Parathyroid adenoma (tissue), 2 donors: ENCODE results near the gene CORO7.

Source experiments
- H2AFZ ChIP-seq: fragments of 300-600 bp; sonication (generic); one replicate; pipeline ENCODE4 v1.7.0; 2017; ENCODE audit warnings: antibody characterized with exemption, mild to moderate bottlenecking
- H3K27ac ChIP-seq: fragments of 300-600 bp; sonication (generic); one replicate; pipeline ENCODE4 v1.7.0; 2017
- H3K27me3 ChIP-seq: fragments of 300-600 bp; sonication (generic); one replicate; pipeline ENCODE4 v1.7.0; 2017; ENCODE audit warnings: low read length; ENCODE audit not compliant: control insufficient read depth, insufficient read depth
- H3K36me3 ChIP-seq: fragments of 300-600 bp; sonication (generic); one replicate; pipeline ENCODE4 v1.7.0; 2017; ENCODE audit warnings: low read length; ENCODE audit not compliant: control insufficient read depth, insufficient read depth
- H3K4me1 ChIP-seq: fragments of 300-600 bp; sonication (generic); one replicate; pipeline ENCODE4 v1.7.0; 2017; ENCODE audit warnings: control low read depth
- H3K4me2 ChIP-seq: fragments of 300-600 bp; sonication (generic); one replicate; pipeline ENCODE4 v1.7.0; 2017; ENCODE audit warnings: low read length
- H3K4me3 ChIP-seq: fragments of 300-600 bp; sonication (generic); one replicate; pipeline ENCODE4 v1.7.0; 2017; ENCODE audit warnings: low read depth, low read length
- H3K79me2 ChIP-seq: fragments of 300-600 bp; sonication (generic); one replicate; pipeline ENCODE4 v1.7.0; 2017; ENCODE audit warnings: control low read depth
- H3K9ac ChIP-seq: fragments of 300-600 bp; sonication (generic); one replicate; pipeline ENCODE4 v1.7.0; 2017; ENCODE audit warnings: mild to moderate bottlenecking
- H3K9me3 ChIP-seq: fragments of 300-600 bp; sonication (generic); one replicate; pipeline ENCODE4 v1.7.0; 2017; ENCODE audit warnings: low read length; ENCODE audit not compliant: control insufficient read depth
- TF ChIP-seq, protein P1 (sequence below): fragments of 300-600 bp; sonication (generic); IDR thresholded peaks from one replicate; pipeline ENCODE4 v1.7.0; 2017; ENCODE audit warnings: antibody characterized with exemption, mild to moderate bottlenecking
- donor health status: primary hyperparathyroidism.

CORO7 gene

GRCh38 chr16:4325253-4325758 is 91.1 kb downstream of the CORO7 start:
- H3K9ac ChIP-seq, result no peak overlapping the region
- no peak overlapping the region for H3K4me2 ChIP-seq
- H3K27ac ChIP-seq, result peak overlapping the region; percentile 29
- H2AFZ ChIP-seq, result no peak overlapping the region
- no peak overlapping the region for H3K4me3 ChIP-seq
- no peaks in the 10 kb centered on the region for H3K9me3 ChIP-seq
- H3K4me1 ChIP-seq, result peaks cover 48% of the 10 kb centered on the region
- TF ChIP-seq, protein P1, sequence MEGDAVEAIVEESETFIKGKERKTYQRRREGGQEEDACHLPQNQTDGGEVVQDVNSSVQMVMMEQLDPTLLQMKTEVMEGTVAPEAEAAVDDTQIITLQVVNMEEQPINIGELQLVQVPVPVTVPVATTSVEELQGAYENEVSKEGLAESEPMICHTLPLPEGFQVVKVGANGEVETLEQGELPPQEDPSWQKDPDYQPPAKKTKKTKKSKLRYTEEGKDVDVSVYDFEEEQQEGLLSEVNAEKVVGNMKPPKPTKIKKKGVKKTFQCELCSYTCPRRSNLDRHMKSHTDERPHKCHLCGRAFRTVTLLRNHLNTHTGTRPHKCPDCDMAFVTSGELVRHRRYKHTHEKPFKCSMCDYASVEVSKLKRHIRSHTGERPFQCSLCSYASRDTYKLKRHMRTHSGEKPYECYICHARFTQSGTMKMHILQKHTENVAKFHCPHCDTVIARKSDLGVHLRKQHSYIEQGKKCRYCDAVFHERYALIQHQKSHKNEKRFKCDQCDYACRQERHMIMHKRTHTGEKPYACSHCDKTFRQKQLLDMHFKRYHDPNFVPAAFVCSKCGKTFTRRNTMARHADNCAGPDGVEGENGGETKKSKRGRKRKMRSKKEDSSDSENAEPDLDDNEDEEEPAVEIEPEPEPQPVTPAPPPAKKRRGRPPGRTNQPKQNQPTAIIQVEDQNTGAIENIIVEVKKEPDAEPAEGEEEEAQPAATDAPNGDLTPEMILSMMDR, result no peak
- H3K27me3 ChIP-seq, result no peaks in the 10 kb centered on the region
- peaks cover 63% of the 10 kb centered on the region for H3K79me2 ChIP-seq
- H3K36me3 ChIP-seq, result no peaks in the 10 kb centered on the region

- peak overlapping the region; percentile 19 for H3K4me2 ChIP-seq
- no peaks in the 10 kb centered on the region for H3K36me3 ChIP-seq
- TF ChIP-seq, protein P1, result no peak
- H2AFZ ChIP-seq, result peak overlapping the region; percentile 4
- peaks cover 50% of the 10 kb centered on the region for H3K4me1 ChIP-seq
- H3K79me2 ChIP-seq, result peaks cover 67% of the 10 kb centered on the region
- peak overlapping the region; percentile 91 for H3K27ac ChIP-seq
- H3K4me3 ChIP-seq, result no peak overlapping the region
- no peaks in the 10 kb centered on the region for H3K27me3 ChIP-seq
- H3K9me3 ChIP-seq, result no peaks in the 10 kb centered on the region
- no peak overlapping the region for H3K9ac ChIP-seq
Measured at GRCh38 chr16:4324492-4325252, 91.7 kb downstream of the CORO7 start.

GRCh38 chr16:4323845-4324488 is 92.4 kb downstream of the CORO7 start:
- Histone ChIP-seq H3K79me2 (peaks cover 69% of the 10 kb centered on the region), H3K9me3 (no peaks in the 10 kb centered on the region), H3K4me1 (peaks cover 49% of the 10 kb centered on the region), H3K36me3 (no peaks in the 10 kb centered on the region), H3K27ac (peak overlapping the region; percentile 91), H3K27me3 (no peaks in the 10 kb centered on the region), H2AFZ (peak overlapping the region; percentile 4), H3K4me2 (peak overlapping the region; percentile 57), H3K4me3 (no peak overlapping the region), H3K9ac (no peak overlapping the region)
- TF ChIP-seq, protein P1, result no peak

GRCh38 chr16:4323071-4323844 is 93.1 kb downstream of the CORO7 start:
- Histone ChIP-seq H3K27ac (peak overlapping the region; percentile 91), H3K27me3 (no peaks in the 10 kb centered on the region), H3K36me3 (no peaks in the 10 kb centered on the region), H2AFZ (peak overlapping the region; percentile 4), H3K9me3 (no peaks in the 10 kb centered on the region), H3K4me1 (peaks cover 42% of the 10 kb centered on the region), H3K9ac (no peak overlapping the region), H3K79me2 (peaks cover 76% of the 10 kb centered on the region), H3K4me3 (no peak overlapping the region), H3K4me2 (peak overlapping the region; percentile 57)
- TF ChIP-seq, protein P1, result no peak
